ENCODE data around the gene SQSTM1.
A peak's percentile ranks its signal among the peaks of the same experiment; 100 is the strongest.
"Not testable (repeated sequence)": the region's sequence is repeated elsewhere in the genome, so short reads cannot be mapped to it uniquely, and the experiment has no call there.

The SQSTM1 gene

DNA sequence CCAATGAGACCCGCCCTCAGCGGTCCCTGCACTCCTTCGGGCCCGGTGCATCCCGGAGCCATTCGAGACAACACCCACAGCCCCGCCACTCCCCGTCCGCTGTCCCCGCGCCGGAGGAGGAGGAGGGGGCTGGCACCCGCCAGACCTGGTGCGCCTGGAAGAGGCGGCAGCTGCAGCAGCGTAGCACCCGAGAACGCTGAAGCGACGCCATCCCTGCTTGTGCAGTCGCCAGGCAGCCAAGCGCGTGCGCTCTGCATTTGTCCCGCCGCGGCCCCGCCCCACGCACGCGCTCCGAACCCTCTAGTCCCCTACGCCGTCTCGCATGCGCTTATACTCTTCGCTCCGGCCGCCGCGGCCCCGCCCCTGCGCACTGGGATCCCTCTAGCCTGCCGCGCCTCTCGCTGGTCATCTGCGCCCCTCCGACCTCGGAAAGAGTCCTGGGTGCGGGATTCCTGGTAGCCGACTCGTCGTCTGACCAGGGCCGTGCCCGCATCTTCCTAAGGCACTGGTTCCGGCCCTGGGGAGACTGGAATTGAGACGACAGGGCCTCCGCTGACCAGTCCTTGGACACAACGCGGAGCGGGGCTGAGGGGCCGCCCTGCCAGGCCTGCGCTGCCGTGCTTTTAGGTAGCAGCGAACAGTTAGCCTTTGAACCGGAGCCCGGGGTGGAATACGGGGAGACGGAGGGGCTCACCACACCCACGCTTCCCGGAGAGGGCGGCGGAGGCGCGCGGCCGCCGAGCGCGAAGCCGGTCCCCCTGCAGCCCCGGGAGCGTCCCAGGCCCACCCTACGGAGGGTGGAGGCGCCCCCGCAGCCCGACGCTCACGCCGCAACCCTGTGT is 38.1 kb downstream of the SQSTM1 start, which contains the start of gene MRNIP:
Gene MRNIP, minus strand, starts transcription at position 232 of the 842 bp plus-strand sequence. Its CDS starts 21 bp downstream, at position 211.
- DNase-seq (ENCODE audit: low read depth), result peak; percentile 85

- no peak for DNase-seq (ENCODE audit: low read depth)
Observed at GRCh38 chr5:179860301-179860700, 39.6 kb downstream of the SQSTM1 start.

DNA sequence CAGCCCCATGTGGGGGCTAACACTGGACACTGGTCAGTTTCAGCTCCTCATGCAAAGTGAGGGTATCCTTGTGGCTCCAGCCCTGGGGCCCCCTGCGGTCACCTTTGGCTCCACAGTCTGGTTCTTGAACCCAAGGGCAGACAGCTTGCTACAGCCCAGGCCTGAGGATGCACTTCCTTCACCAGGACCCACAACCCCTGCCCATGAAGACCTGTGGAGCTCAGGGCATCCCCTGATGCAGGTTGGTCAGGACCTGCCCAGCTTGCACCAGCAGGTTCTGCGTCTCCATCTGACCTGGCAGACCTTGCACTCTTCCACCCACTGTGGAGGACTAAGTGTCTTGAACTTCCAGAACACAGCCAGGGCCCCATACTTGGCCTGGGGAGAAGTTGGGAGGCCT is 41.6 kb downstream of the SQSTM1 start:
- DNase-seq (ENCODE audit: low read depth), result no peak

GRCh38 chr5:179862891-179863290 is 42.2 kb downstream of the SQSTM1 start:
- DNase-seq (ENCODE audit: low read depth), result no peak

- no peak for DNase-seq (ENCODE audit: low read depth)
Observed at GRCh38 chr5:179863449-179864085, 42.9 kb downstream of the SQSTM1 start.

GRCh38 chr5:179864686-179865085 is 44.0 kb downstream of the SQSTM1 start:
- DNase-seq (ENCODE audit: low read depth), result no peak

DNA sequence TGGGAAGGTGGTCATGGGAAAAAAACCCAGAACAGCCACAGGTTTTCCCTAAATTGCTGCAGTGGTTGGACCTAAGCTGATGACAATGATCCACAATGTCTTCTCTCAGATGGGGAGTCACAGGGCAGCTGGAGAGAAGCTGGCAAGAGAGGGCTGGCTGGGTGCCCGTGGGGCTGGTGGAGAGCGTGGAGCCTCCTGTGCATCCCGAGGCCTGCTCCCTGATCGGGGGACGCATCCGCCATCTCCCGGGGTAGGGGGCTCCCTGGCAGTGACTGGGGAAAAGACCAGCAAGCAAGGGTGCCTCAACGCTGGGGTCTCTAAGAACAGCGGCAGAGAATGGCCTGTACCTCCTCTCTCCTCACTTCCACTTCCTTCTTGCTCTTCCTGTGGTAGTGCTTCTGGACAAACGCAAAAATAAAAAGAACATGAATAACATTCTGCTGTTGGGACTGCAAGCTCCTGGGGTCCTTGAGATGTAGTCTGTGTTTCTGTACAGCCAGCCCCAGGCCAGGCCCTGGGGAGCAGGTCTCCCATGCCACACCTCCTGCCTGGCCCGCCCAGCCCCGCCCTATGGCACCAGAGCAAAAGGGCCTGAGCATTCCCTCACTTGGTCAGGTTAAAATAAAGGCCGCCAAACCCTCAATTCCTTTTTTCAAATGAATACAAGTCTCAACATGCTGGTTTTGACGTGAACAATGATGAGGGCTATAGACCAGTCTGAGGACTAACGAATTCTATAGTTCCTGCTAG is 45.0 kb downstream of the SQSTM1 start:
- no peak for DNase-seq (ENCODE audit: low read depth)

DNA sequence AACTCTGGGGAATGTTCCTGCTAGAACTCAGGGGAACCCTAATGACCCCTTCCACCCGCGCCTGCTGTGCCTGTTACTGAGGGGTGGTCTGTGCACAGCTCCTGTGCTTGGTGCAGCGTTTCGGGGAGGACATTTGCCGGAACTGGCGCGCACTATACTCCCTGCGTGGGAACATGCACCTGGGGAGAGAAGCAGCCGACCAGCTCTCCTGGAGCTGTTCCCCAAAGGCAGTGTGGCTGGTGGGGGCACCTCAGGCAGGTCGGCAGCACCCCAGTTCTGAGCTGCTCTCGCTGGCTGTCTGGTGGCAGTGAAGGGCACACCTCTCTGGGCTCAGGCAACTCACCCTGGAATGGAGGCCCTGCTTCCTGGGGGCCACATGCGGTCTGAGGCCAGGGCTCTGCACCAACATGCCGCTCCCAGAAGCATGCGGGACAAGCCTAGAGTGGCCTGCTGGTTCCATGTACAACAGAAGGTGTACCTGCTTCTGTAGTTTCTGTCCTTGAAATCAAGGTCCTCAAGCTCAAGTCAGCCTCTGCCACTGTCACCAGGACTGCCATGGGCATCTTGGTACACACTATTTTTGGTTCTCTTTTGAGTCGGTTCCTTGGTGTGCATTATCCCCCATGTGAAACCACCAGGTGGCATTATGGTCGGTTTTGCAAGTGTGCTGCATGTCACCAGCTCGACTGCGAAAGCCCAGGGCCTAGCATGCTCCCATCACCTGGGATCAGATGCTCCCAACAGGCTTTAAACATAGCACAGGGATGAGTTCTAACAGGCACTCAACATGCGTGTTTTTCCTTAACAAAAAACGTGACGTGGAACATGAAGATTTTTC is 45.8 kb downstream of the SQSTM1 start:
- no peak for DNase-seq (ENCODE audit: low read depth)

- no peak for DNase-seq (ENCODE audit: low read depth)
Observed at GRCh38 chr5:179867079-179867465, 46.4 kb downstream of the SQSTM1 start.

- no peak for DNase-seq (ENCODE audit: low read depth)
Observed at GRCh38 chr5:179867476-179867875, 46.8 kb downstream of the SQSTM1 start.

DNA sequence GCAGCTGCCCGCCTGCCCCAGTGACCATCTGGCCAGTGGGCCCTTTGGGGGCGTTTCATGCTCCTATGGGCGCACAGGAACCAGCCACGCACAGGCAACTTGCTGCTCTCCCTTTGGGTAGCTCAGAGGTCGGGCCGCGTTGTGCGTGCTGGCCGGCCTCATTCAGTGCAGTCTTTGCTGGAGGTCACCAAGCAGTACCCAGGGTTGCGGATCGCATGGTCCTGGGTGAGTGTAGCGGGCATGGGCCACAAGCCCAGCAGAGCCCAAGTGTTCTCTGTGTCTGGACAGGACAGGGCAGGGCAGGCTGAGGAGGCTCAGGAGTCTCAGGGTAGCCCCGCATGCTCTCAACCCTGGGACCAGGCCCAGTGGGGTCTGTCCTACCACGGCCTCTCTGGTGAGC is 47.8 kb downstream of the SQSTM1 start:
- DNase-seq (ENCODE audit: low read depth), result no peak

DNA sequence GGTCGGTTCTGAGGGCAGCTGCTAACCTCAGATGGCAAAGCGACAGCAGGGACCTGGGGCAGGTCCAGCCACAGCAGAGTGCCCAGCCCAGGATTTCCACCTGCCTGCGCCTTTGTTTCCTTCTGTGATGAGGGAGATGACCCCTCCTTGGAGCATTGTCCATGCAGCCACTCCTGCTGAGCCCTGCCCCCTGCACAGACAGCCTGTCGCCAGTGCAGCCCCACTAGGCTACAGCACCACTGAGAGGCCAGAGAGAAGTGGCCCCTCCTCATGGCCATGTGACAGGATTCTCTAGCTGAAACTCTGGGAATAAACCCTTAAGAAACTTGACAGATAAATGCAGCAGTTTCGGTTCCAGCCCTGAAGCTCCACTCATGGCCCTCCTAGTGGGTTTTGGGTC is 48.4 kb downstream of the SQSTM1 start:
- no peak for DNase-seq (ENCODE audit: low read depth)

- DNase-seq (ENCODE audit: low read depth), result no peak
Observed at GRCh38 chr5:179869641-179870402, 49.1 kb downstream of the SQSTM1 start.

- DNase-seq (ENCODE audit: low read depth), result no peak
Observed at GRCh38 chr5:179870403-179870903, 49.7 kb downstream of the SQSTM1 start.

DNA sequence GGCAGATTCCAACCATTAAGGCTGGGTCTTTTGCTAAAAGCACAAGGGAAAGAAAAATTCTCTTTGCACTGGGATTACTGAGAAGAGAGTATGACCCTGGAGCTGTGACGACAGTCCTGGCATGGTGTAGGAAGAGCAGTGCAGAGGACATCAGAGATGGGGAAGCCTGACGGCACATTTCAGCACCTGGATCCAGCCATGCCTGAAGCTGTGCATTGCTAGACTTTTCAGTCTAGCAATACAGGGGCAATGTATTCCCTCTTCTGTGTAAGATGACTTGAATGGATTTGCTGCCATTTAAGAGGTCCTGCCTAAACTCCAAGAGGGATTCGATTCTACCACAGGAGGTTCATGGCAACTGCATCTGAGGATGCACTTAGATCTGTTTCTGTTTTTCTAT is 50.2 kb downstream of the SQSTM1 start:
- DNase-seq (ENCODE audit: low read depth), result no peak

DNA sequence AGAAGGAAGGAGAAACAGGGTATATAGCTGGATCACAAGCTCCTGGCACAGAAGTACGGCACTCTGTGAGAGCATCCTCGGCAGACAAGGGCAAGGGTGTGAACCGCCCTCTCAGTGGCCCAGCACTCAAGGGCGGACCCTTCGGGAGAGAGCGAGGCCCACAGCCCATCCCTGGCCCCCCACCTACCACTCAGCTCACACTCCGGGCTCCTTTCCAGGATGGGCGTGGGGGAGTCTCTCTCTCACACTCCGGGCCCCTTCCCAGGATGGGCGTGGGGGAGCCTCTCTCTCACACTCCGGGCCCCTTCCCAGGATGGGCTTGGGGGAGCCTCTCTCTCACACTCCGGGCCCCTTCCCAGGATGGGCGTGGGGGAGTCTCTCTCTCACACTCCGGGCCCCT is 50.8 kb downstream of the SQSTM1 start:
- not testable (repeated sequence) for DNase-seq (ENCODE audit: low read depth)

DNA sequence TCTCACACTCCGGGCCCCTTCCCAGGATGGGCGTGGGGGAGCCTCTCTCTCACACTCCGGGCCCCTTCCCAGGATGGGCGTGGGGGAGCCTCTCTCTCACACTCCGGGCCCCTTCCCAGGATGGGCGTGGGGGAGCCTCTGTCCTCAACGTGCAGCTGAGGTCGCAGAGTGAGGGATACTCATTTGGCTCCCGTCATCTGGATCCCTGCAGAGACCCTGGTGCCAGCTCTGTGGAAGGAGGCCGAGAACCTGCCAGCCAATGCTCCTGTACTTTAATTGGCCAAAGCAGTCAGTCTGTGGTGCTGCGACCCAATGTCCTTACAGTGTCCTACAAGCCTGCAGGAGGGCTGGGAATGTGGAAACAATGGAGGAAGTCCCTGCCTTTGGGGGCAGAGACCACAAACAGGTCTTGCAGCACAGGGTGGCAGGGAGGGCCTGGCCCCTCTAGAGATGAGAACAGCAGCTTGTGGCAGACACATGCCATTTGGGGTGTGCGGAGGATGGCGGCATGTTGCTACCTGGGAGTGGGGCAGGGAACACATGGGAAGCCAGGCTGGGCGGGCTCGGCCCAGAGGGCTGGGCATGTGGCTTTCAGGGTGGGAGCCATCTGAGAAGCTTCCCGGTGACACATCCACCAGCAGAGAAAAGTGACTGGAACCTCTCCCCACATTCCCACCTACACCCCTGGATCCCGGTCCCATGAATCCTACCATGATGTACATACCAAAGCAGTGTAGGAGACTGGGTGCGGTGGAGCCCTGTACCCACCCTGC is 51.5 kb downstream of the SQSTM1 start:
- DNase-seq (ENCODE audit: low read depth), result no peak

- DNase-seq (ENCODE audit: low read depth), result no peak
Observed at GRCh38 chr5:179872828-179873575, 52.3 kb downstream of the SQSTM1 start.

DNA sequence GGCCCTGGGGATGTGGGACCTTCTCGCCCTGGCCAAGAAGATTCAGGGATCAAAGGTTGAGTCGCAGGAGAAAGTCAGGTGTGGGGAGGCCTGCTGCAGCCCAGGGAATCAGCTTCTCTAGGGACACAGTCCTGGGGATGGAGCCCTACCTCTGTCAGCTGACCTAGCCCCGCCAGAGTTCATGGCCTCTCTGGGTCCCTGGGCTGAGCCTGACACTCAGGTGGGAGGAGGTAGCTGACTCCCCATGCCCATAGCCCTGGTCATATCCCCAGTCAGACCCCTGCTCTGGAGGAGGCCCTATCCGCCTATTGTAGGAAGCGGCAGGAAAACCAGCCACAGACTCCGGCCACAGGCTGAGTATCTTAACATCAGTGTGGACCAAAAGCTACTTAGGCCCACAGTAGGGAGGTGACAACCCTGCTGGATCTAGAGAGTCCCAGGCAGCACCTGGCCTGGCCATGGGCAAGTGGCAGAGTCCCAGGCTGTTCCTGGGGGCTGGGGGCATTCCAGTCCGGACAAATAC is 52.9 kb downstream of the SQSTM1 start:
- no peak for DNase-seq (ENCODE audit: low read depth)

Data from activated gamma-delta T cell treated with anti-CD3 and anti-CD28 coated beads, Interleukin-2, amount 50 U/mL, for 16 hours (primary cell).